Right lobe of liver (tissue), 6 donors: ENCODE data around the gene SLC15A3. TPM values are rescaled to one million over a fixed set of nuclear protein-coding genes. Genes with fewer than 3 reads are reported as not detected.
"Not testable (repeated sequence)": the region's sequence is repeated elsewhere in the genome, so short reads cannot be mapped to it uniquely, and the experiment has no call there.

Source experiments
- ATAC-seq, 4 donors: fragments of 200-7000 bp; cut with Tn5 transposase; one replicate each; pipeline ENCODE4 v1.9.1; 2020; ENCODE audit warnings: mild to moderate bottlenecking in 4 of 4, moderate library complexity in 4 of 4
- DNase-seq, 3 donors: peaks; one replicate each; pipeline ENCODE4 v3.0.0-alpha.2; 2020
- H3K27ac ChIP-seq, 3 donors: fragments of 200-600 bp; one replicate each; pipeline ENCODE4 v1.8.0; 2022
- H3K27me3 ChIP-seq, 2 donors: fragments of 200-600 bp; one replicate each; pipeline ENCODE4 v1.8.0; 2022
- H3K36me3 ChIP-seq, 4 donors: fragments of 200-600 bp; sonication (generic) in 1 of 4; one replicate each; pipeline versions ENCODE4 v1.5.1 to v1.8.0; 2017 to 2022; ENCODE audit warnings: control low read depth in 1 of 4
- H3K4me1 ChIP-seq, 4 donors: fragments of 200-600 bp; sonication (generic) in 1 of 4; one replicate each; pipeline versions ENCODE4 v1.5.1 to v1.8.0; 2017 to 2022; ENCODE audit warnings: control low read depth in 1 of 4
- H3K4me3 ChIP-seq, 3 donors: fragments of 200-600 bp; one replicate each; pipeline ENCODE4 v1.8.0; 2022
- H3K9me3 ChIP-seq, 4 donors: fragments of 200-600 bp; sonication (generic) in 1 of 4; one replicate each; pipeline versions ENCODE4 v1.5.1 to v1.8.0; 2017 to 2022; ENCODE audit warnings: control low read depth in 1 of 4
- CTCF ChIP-seq, 4 donors: fragments of 200-600 bp in 3 of 4; fragments of 450-650 bp in 1 of 4; IDR thresholded peaks; one replicate each; pipeline versions ENCODE4 v1.5.1 to v1.8.0; 2016 to 2022; ENCODE audit warnings: antibody characterized with exemption in 4 of 4, mild to moderate bottlenecking in 2 of 4
- POLR2A ChIP-seq: fragments of 450-650 bp; IDR thresholded peaks from one replicate; pipeline ENCODE4 v1.6.1; 2017; ENCODE audit warnings: antibody characterized with exemption, mild to moderate bottlenecking
- WGBS: methylation state at CpG from one replicate; pipeline ENCODE4 v1.1.6; 2018; ENCODE audit warnings: low coverage, low lambda C conversion rate; ENCODE audit not compliant: insufficient coverage; ENCODE audit errors: missing lambda C conversion rate; 5-methylcytosine and 5-hydroxymethylcytosine counted together
- intact Hi-C, 2 donors: fragments of 100-400 bp; cut with DNase I; formaldehyde crosslinking; loops; one replicate each; pipeline versions ENCODE4 v1.11.2 to v1.14.1; 2022
- total RNA-seq, 6 experiments: library from RNA; depleted of rRNA in 2 of 6; stranded (reverse); fragments of >200 nt in 2 of 6; fragmentation: NEBNext Ultra II Directional in 3 of 6; extraction: Animal tissue kit (Norgen Biotek cat#: 25700) in 3 of 6; gene quantifications; one replicate each; pipeline versions ENCODE4 v1.1.0 to v1.2.4, GENCODE V29; 2016 to 2023
- donor health status: DM: no; HTN: yes; CAD: no.
- donor health status: DM: no; HTN: no; CAD: no.
- donor health status: DM: no; HTN: no; CAD: no.
- donor health status: DM: no; HTN: yes; CAD: no.
- donor health status: DM: no; HTN: yes; CAD: no.

The SLC15A3 gene
- total RNA-seq, 6 experiments from 2014 or later = 7.2 to 22.2 (median 9.2) TPM

- peak overlapping the region in 1 of 3 donors; percentile 5 for H3K27ac ChIP-seq
Observed at GRCh38 chr11:60910281-60910687, 41.7 kb downstream of the SLC15A3 start.

GRCh38 chr11:60909680-60910280, 42.2 kb downstream of the SLC15A3 start:
- H3K4me3 ChIP-seq, intact Hi-C loops, H3K9me3 ChIP-seq, H3K27ac ChIP-seq, H3K27me3 ChIP-seq, DNase-seq, ATAC-seq, H3K36me3 ChIP-seq: not testable (repeated sequence)
- H3K4me1 ChIP-seq = peaks cover 0 to 19% (median 6%) of the 10 kb centered on the region in 4 donors
- whole genome bisulfite sequencing = 79% methylated on average over 3 of the region's 3 CpGs

More at GRCh38 chr11:60910281-60910687, 41.7 kb downstream of the SLC15A3 start:
- intact Hi-C loops = no loop called here
- Histone ChIP-seq H3K4me3 (no peak overlapping the region), H3K9me3 (no peaks in the 10 kb centered on the region), H3K4me1 (peaks cover 0 to 17% (median 3%) of the 10 kb centered on the region in 4 donors), H3K27me3 (no peaks in the 10 kb centered on the region), H3K36me3 (no peaks in the 10 kb centered on the region)
- TF ChIP-seq CTCF (IDR thresholded peaks at IDR 0.05) (no peak), POLR2A (no peak)
- no peak for DNase-seq
- ATAC-seq = no peak
- WGBS = 65% methylated on average over 3 of the region's 3 CpGs

GRCh38 chr11:60908803-60909202, 43.2 kb downstream of the SLC15A3 start:
- Histone ChIP-seq H3K9me3 (no peaks in the 10 kb centered on the region), H3K4me3 (no peak overlapping the region), H3K36me3 (no peaks in the 10 kb centered on the region), H3K27me3 (no peaks in the 10 kb centered on the region), H3K27ac (no peak overlapping the region), H3K4me1 (peaks cover 0 to 19% (median 9%) of the 10 kb centered on the region in 4 donors)
- no peak for DNase-seq
- ATAC-seq = no peak
- intact Hi-C loops = no loop called here
- WGBS = 70% methylated on average over 1 of the region's 1 CpG
- TF ChIP-seq POLR2A (no peak), CTCF (IDR thresholded peaks at IDR 0.05) (no peak)

- H3K4me3 ChIP-seq = peak within 1 kb of the TSS; percentile 75 to 100 (median 99)
- H3K27ac ChIP-seq = peak within 1 kb of the TSS; percentile 78 to 91 (median 88)
- peak; percentile 87 for TF ChIP-seq POLR2A
- TF ChIP-seq CTCF (IDR thresholded peaks at IDR 0.05) = no peak
- H3K27me3 ChIP-seq = no peaks in the 10 kb centered on the region
- ATAC-seq (peak; percentile 94 to 97 (median 96)), DNase-seq (peak; percentile 96 to 98 (median 98))
- H3K4me1 ChIP-seq = peaks cover 0 to 16% (median 7%) of the 10 kb centered on the region in 4 donors
- intact Hi-C loops = no loop called here
- WGBS = 0% methylated on average over 23 of the region's 75 CpGs
- H3K9me3 ChIP-seq = no peaks in the 10 kb centered on the region
- peaks cover 0 to 24% (median 7%) of the 10 kb centered on the region in 4 donors for H3K36me3 ChIP-seq
Observed at GRCh38 chr11:60906132-60906972, 45.6 kb downstream of the SLC15A3 start, which contains the start of gene PRPF19. TSS of gene PRPF19 (minus strand) at chr11:60906585. CDS start at chr11:60906382, 203 bp downstream.
